ENCODE measurements around the gene ALPG. TPM values are rescaled to one million over a fixed set of nuclear protein-coding genes. Genes with fewer than 3 reads are reported as not detected.

Gene ALPG
- total RNA-seq, 1 experiment from 2014 or later = 0.10 TPM

GRCh38 chr2:232386490-232386739, 20.2 kb upstream of the ALPG start:
- Histone ChIP-seq H3K9me3 (ENCODE audit: control insufficient read depth in 1 of 2, insufficient read depth in 1 of 2, low read depth in 1 of 2, low read length in 2 of 2) (no peaks in the 10 kb centered on the region), H4K20me1 (ENCODE audit: insufficient read depth) (no peaks in the 10 kb centered on the region), H3K9me2 (ENCODE audit: insufficient read depth) (no peaks in the 10 kb centered on the region), H3K4me3 (replicated peaks in 1 of 2; ENCODE audit: low read depth in 1 of 2, low read length in 2 of 2) (no peak overlapping the region), H2AFZ (ENCODE audit: low read depth, low read length, poor library complexity, severe bottlenecking) (no peak overlapping the region), H3K9ac (ENCODE audit: low read length) (no peak overlapping the region), H3K4me1 (ENCODE audit: control insufficient read depth in 1 of 2, insufficient read depth in 2 of 2, low read length in 2 of 2) (peaks cover 13 to 14% of the 10 kb centered on the region in 2 experiments), H3K36me3 (ENCODE audit: control insufficient read depth in 1 of 2, insufficient read depth in 2 of 2, low read length in 2 of 2) (no peaks in the 10 kb centered on the region), H3K79me2 (ENCODE audit: insufficient read depth, low read length) (no peaks in the 10 kb centered on the region), H3K4me2 (ENCODE audit: low read length) (no peak overlapping the region), H3K27ac (ENCODE audit: low read depth, low read length) (no peak overlapping the region), H3K27me3 (ENCODE audit: insufficient read depth, low read length) (no peaks in the 10 kb centered on the region)
- ChIA-PET RAD21 (ENCODE audit: low non-redundant PET in 1 of 2, low total read pairs in 2 of 2, uncharacterized antibody in 2 of 2, unreplicated experiment in 2 of 2) (no interaction called here), POLR2A (no interaction called here), CTCF (no interaction called here)
- intact Hi-C loops (cut with micrococcal nuclease) = no loop called here
- ATAC-seq (no peak), DNase-seq (ENCODE audit: low read depth, low spot score) (no peak)
- BruUV-seq (replicated peaks) = no TSS peak
- TF ChIP-seq ZFX (IDR thresholded peaks at IDR 0.05) (no peak), ATF3 (IDR thresholded peaks at IDR 0.05) (no peak), CEBPB (IDR thresholded peaks at IDR 0.05; ENCODE audit: low read depth) (no peak), YY1 (IDR thresholded peaks at IDR 0.05; ENCODE audit: extremely low read depth, insufficient replicate concordance, low read depth, low read length) (no peak), EGR1 (IDR thresholded peaks at IDR 0.05; ENCODE audit: low read depth) (no peak), CBX3 (IDR thresholded peaks at IDR 0.05; ENCODE audit: low read depth) (no peak), EZH2 (IDR thresholded peaks at IDR 0.05) (no peak), POLR2A (IDR thresholded peaks at IDR 0.05; ENCODE audit: borderline replicate concordance, extremely low read depth, insufficient read depth, insufficient read length) (no peak), RAD21 (IDR thresholded peaks at IDR 0.05; ENCODE audit: low read depth) (no peak), TCF7L2 (IDR thresholded peaks at IDR 0.05; ENCODE audit: borderline replicate concordance, extremely low read depth, insufficient read depth, insufficient read length) (no peak), ZBTB33 (IDR thresholded peaks at IDR 0.05; ENCODE audit: extremely low read depth, insufficient replicate concordance, low read length) (no peak), POLR2AphosphoS5 (IDR thresholded peaks at IDR 0.05; ENCODE audit: low read depth, low read length) (no peak)
- TF ChIP-seq, protein P1, sequence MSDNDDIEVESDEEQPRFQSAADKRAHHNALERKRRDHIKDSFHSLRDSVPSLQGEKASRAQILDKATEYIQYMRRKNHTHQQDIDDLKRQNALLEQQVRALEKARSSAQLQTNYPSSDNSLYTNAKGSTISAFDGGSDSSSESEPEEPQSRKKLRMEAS (IDR thresholded peaks at IDR 0.05) = no peak
- TF ChIP-seq, protein P2, sequence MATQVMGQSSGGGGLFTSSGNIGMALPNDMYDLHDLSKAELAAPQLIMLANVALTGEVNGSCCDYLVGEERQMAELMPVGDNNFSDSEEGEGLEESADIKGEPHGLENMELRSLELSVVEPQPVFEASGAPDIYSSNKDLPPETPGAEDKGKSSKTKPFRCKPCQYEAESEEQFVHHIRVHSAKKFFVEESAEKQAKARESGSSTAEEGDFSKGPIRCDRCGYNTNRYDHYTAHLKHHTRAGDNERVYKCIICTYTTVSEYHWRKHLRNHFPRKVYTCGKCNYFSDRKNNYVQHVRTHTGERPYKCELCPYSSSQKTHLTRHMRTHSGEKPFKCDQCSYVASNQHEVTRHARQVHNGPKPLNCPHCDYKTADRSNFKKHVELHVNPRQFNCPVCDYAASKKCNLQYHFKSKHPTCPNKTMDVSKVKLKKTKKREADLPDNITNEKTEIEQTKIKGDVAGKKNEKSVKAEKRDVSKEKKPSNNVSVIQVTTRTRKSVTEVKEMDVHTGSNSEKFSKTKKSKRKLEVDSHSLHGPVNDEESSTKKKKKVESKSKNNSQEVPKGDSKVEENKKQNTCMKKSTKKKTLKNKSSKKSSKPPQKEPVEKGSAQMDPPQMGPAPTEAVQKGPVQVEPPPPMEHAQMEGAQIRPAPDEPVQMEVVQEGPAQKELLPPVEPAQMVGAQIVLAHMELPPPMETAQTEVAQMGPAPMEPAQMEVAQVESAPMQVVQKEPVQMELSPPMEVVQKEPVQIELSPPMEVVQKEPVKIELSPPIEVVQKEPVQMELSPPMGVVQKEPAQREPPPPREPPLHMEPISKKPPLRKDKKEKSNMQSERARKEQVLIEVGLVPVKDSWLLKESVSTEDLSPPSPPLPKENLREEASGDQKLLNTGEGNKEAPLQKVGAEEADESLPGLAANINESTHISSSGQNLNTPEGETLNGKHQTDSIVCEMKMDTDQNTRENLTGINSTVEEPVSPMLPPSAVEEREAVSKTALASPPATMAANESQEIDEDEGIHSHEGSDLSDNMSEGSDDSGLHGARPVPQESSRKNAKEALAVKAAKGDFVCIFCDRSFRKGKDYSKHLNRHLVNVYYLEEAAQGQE (IDR thresholded peaks at IDR 0.05; ENCODE audit: low read depth) = no peak

Measured in HCT116 (cell line).